AG09319 (cell line): Measurements from ENCODE around the gene OR5L2.

ENCODE experiments used
- DNase-seq: peaks from one replicate; pipeline ENCODE4 v3.0.0-alpha.2; 2010; ENCODE audit warnings: low read depth; ENCODE audit errors: extremely low read depth
- CTCF ChIP-seq: IDR thresholded peaks from 2 replicates; pipeline ENCODE4 v1.5.1; 2011; ENCODE audit warnings: low read depth, mild to moderate bottlenecking, inconsistent platforms, low read length, moderate library complexity

Gene OR5L2

GRCh38 chr11:55826919-55827318 lies at the start of gene OR5L2:
Gene OR5L2, plus strand, starts transcription at chr11:55827219. Its CDS starts 0 bp downstream, at chr11:55827219.
- no peak for DNase-seq
- no peak for TF ChIP-seq CTCF

GRCh38 chr11:55791606-55792005 lies 35.4 kb upstream of the OR5L2 start:
- no peak for DNase-seq
- TF ChIP-seq CTCF: no peak

- no peak for DNase-seq
- TF ChIP-seq CTCF: no peak
These were observed 33.7 kb upstream of the OR5L2 start for GRCh38 chr11:55793321-55793720.

GRCh38 chr11:55795256-55795655 lies 31.8 kb upstream of the OR5L2 start, which contains the start of gene OR5D14:
Gene OR5D14, plus strand, starts transcription at chr11:55795556. Its CDS starts 0 bp downstream, at chr11:55795556.
- no peak for DNase-seq
- no peak for TF ChIP-seq CTCF

GRCh38 chr11:55806248-55806647 lies 20.8 kb upstream of the OR5L2 start:
- DNase-seq: no peak
- TF ChIP-seq CTCF: no peak

- TF ChIP-seq CTCF: no peak
- DNase-seq: no peak
These were observed 16.0 kb upstream of the OR5L2 start, which contains the start of gene OR5L1 for GRCh38 chr11:55811067-55811466. Gene OR5L1, plus strand, starts transcription at chr11:55811367. Its CDS starts 100 bp downstream, at chr11:55811467.

- DNase-seq: no peak
- no peak for TF ChIP-seq CTCF
These were observed 7.7 kb upstream of the OR5L2 start, which contains the start of gene OR5D18 for GRCh38 chr11:55819330-55819729. Gene OR5D18, plus strand, starts transcription at chr11:55819630. Its CDS starts 0 bp downstream, at chr11:55819630.
